Adrenal gland (tissue), 12 donors: ENCODE measurements around the gene FBRSL1. TPM values are rescaled to one million over a fixed set of nuclear protein-coding genes. Genes with fewer than 3 reads are reported as not detected.

Experiments
- polyA plus RNA-seq, 3 donors: library from polyadenylated mRNA; stranded (reverse); fragments of 200-250 nt in 2 of 3; fragments of 350-450 nt in 1 of 3; fragmentation: Illumina TruSeq in 1 of 3; extraction: RNeasy Lipid Tissue Mini Kit (QIAGEN cat#74804) in 1 of 3; gene quantifications; one replicate each; pipeline ENCODE4 v1.2.3, GENCODE V29; 2013 to 2014
- total RNA-seq, 9 donors: library from RNA; depleted of rRNA in 4 of 9; stranded (reverse); fragments of >200 nt in 4 of 9; fragments of 120-200 nt in 1 of 9; fragmentation: NEBNext Ultra II Directional in 1 of 9; extraction: Animal tissue kit (Norgen Biotek cat#: 25700) in 1 of 9; gene quantifications; one replicate each; pipeline versions ENCODE4 v1.1.0 to v1.2.4, GENCODE V29; 2013 to 2023
- donor health status: healthy with polysubstance abuse.
- donor health status: Bipolar disorder and iron deficiency.
- donor health status: DM: yes; HTN: yes; CAD: no.
- donor health status: DM: no; HTN: no; CAD: no.
- donor health status: DM: no; HTN: no; CAD: no.
- donor health status: DM: yes; HTN: yes; CAD: no.

Gene FBRSL1
- total and polyA plus RNA-seq, 12 donors, result 5.3 to 63.8 (median 26.9) TPM

Other genes starting within 250 kb of the FBRSL1 start
- gene GALNT9, start 160.6 kb upstream of the FBRSL1 start, total RNA-seq, result 1 to 10 TPM in 6 of 9 donors, under 1 TPM in 2, not detected in 1; 0.57 to 7.8 (median 1.5) TPM
- 1 to 10 TPM in 1 of 3 donors, under 1 TPM in 2; 0.44 to 2.5 (median 0.72) TPM for gene GALNT9, start 160.6 kb upstream of the FBRSL1 start, polyA plus RNA-seq
- gene LRCOL1, start 120.4 kb downstream of the FBRSL1 start, total RNA-seq, result 1 to 10 TPM in 3 of 9 donors, under 1 TPM in 2, not detected in 4; 0.22 to 1.4 (median 1.3) TPM
- 1 to 10 TPM in 1 of 3 donors, under 1 TPM in 1, not detected in 1; 0.88 to 1.2 TPM for gene LRCOL1, start 120.4 kb downstream of the FBRSL1 start, polyA plus RNA-seq
- gene P2RX2, start 128.6 kb downstream of the FBRSL1 start, total RNA-seq, result under 1 TPM in 1 of 9 donors, not detected in 8; 0.11 TPM
- 1 to 10 TPM in 1 of 3 donors, under 1 TPM in 1, not detected in 1; 0.44 to 1.9 TPM for gene P2RX2, start 128.6 kb downstream of the FBRSL1 start, polyA plus RNA-seq
- gene POLE, start 197.2 kb downstream of the FBRSL1 start, total RNA-seq, result 10 to 100 TPM in 6 of 9 donors, 1 to 10 TPM in 3; 4.7 to 28.6 (median 15.2) TPM
- gene POLE, start 197.2 kb downstream of the FBRSL1 start, polyA plus RNA-seq, result 10 to 100 TPM in 2 of 3 donors, 1 to 10 TPM in 1; 4.0 to 43.2 (median 29.9) TPM
- gene PXMP2, start 197.4 kb downstream of the FBRSL1 start, total RNA-seq, result 10 to 100 TPM; 12.6 to 51.7 (median 23.5) TPM
- gene PXMP2, start 197.4 kb downstream of the FBRSL1 start, polyA plus RNA-seq, result 1 to 10 TPM; 8.2 to 9.0 (median 8.6) TPM
- 10 to 100 TPM; 23.8 to 53.6 (median 36.1) TPM for gene PGAM5, start 220.7 kb downstream of the FBRSL1 start, total RNA-seq
- 10 to 100 TPM; 12.7 to 29.9 (median 16.7) TPM for gene PGAM5, start 220.7 kb downstream of the FBRSL1 start, polyA plus RNA-seq